BJ (cell line): Measurements from ENCODE around the gene SLC7A9. TPM values are rescaled to one million over a fixed set of nuclear protein-coding genes. Genes with fewer than 3 reads are reported as not detected.

Experiments
- CTCF ChIA-PET: fragments of 350-600 bp; formaldehyde crosslinking; extraction: SDS; loops from one replicate; lab custom pipeline; 2021; ENCODE audit warnings: antibody characterized with exemption, inconsistent platforms; lab: Yijun Ruan, JAX
- POLR2A ChIA-PET: fragments of 300-600 bp; sonication (Branson Sonifier 250); formaldehyde crosslinking; extraction: SDS; loops from one replicate; lab custom pipeline; 2021; ENCODE audit warnings: antibody characterized with exemption; lab: Charles Lee
- DNase-seq: peaks from one replicate; pipeline ENCODE4 v3.0.0-alpha.2; 2011; ENCODE audit warnings: low read depth
- H3K27me3 ChIP-seq: 2 replicates; pipeline ENCODE4 v1.6.0; 2011; ENCODE audit warnings: low read length; ENCODE audit not compliant: control insufficient read depth, insufficient read depth
- H3K36me3 ChIP-seq: 2 replicates; pipeline ENCODE4 v1.5.1; 2011; ENCODE audit warnings: low read length; ENCODE audit not compliant: control insufficient read depth, insufficient read depth
- H3K4me3 ChIP-seq: 2 replicates; pipeline ENCODE4 v1.5.1; 2011; ENCODE audit warnings: low read depth, mild to moderate bottlenecking, control low read depth, low read length
- polyA plus RNA-seq: library from polyadenylated mRNA; depleted of rRNA; stranded (reverse); fragments of >200 nt; gene quantifications from 2 replicates; pipeline ENCODE4 v1.2.3, GENCODE V29; 2011
- TF ChIP-seq, protein P1 (sequence below): IDR thresholded peaks from 2 replicates; pipeline ENCODE4 v1.5.1; 2011; ENCODE audit warnings: low read depth, mild to moderate bottlenecking, control low read depth, inconsistent platforms, low read length, moderate library complexity; ENCODE audit not compliant: insufficient read depth

SLC7A9 gene
- polyA plus RNA-seq, 1 experiment = not detected

DNA sequence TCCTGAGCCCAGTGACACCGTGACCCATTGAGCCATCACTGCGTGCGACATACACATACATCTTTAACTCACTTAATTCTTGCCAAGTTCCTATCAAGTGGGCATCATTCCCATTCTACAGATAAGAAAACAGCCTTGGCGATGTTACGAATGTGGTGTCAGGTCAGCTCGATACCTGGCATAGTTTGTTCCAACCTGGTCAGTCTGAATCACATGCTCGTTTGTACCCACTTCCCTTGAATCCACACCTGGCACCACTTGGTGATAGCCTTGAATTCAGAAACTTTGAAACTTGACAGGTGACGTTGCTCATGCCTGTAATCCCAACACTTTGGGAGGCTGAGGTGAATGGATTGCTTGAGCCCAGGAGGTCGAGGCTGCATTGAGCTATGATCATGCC, 59.1 kb downstream of the SLC7A9 start:
- peaks cover 5% of the 10 kb centered on the region for H3K27me3 ChIP-seq
- H3K36me3 ChIP-seq = no peaks in the 10 kb centered on the region
- ChIA-PET POLR2A (no interaction called here), CTCF (no interaction called here)
- TF ChIP-seq, protein P1, sequence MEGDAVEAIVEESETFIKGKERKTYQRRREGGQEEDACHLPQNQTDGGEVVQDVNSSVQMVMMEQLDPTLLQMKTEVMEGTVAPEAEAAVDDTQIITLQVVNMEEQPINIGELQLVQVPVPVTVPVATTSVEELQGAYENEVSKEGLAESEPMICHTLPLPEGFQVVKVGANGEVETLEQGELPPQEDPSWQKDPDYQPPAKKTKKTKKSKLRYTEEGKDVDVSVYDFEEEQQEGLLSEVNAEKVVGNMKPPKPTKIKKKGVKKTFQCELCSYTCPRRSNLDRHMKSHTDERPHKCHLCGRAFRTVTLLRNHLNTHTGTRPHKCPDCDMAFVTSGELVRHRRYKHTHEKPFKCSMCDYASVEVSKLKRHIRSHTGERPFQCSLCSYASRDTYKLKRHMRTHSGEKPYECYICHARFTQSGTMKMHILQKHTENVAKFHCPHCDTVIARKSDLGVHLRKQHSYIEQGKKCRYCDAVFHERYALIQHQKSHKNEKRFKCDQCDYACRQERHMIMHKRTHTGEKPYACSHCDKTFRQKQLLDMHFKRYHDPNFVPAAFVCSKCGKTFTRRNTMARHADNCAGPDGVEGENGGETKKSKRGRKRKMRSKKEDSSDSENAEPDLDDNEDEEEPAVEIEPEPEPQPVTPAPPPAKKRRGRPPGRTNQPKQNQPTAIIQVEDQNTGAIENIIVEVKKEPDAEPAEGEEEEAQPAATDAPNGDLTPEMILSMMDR = no peak
- DNase-seq = no peak
- no peak overlapping the region for H3K4me3 ChIP-seq

DNA sequence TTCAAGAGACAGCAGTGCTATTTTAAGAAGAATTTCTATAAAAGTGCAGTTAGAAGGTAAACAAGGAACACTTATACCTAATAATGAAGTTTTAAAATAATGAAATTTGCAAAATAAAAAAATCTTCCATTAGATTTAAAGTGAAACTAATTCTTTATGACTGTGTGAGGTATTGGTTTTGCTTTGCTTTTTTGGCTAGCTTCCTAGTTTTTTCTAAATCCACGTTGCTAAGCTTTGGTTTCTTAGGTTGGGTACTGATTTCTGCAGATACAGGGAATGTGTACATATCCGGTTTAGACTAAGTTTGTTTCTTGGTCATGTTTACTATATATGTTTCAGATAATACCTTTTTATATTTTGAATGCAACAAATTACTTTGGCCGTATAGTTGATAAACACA, 59.8 kb downstream of the SLC7A9 start:
- DNase-seq = no peak
- TF ChIP-seq, protein P1 = no peak
- Histone ChIP-seq H3K36me3 (no peaks in the 10 kb centered on the region), H3K27me3 (peaks cover 5% of the 10 kb centered on the region), H3K4me3 (no peak overlapping the region)
- ChIA-PET CTCF (no interaction called here), POLR2A (no interaction called here)

GRCh38 chr19:32809254-32809653, 60.3 kb downstream of the SLC7A9 start:
- CTCF ChIA-PET = no interaction called here
- DNase-seq = no peak

GRCh38 chr19:32808236-32808635, 61.3 kb downstream of the SLC7A9 start:
- Histone ChIP-seq H3K27me3 (peaks cover 5% of the 10 kb centered on the region), H3K36me3 (no peaks in the 10 kb centered on the region), H3K4me3 (no peak overlapping the region)
- TF ChIP-seq, protein P1 = no peak
- POLR2A ChIA-PET = no interaction called here
- CTCF ChIA-PET = no interaction called here
- DNase-seq = no peak

More at GRCh38 chr19:32809254-32809653, 60.3 kb downstream of the SLC7A9 start:
- H3K4me3 ChIP-seq = no peak overlapping the region
- peaks cover 5% of the 10 kb centered on the region for H3K27me3 ChIP-seq
- TF ChIP-seq, protein P1 = no peak
- POLR2A ChIA-PET = no interaction called here
- no peaks in the 10 kb centered on the region for H3K36me3 ChIP-seq

DNA sequence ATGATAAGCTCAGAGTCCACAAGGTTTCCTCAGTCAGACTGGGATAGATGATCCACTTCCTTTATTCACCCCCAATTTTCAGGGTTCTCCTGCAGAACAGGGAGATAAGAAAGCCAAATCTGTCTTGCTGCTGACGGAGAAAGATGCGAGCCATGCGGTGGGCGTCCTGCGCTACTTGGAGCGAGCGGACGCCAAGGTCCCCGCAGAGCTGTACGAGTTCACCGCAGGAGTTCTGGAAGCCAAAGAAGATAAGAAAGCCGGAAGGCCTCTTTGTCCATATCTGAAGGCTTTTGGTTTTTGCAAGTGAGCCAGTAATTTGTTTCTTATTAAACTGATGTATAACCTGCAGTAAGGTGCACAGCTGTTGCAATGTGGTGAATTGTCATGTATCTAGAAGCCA, 66.7 kb downstream of the SLC7A9 start:
- H3K4me3 ChIP-seq = no peak overlapping the region
- CTCF ChIA-PET = interaction anchor here (0.8 kb wide), 2 partner anchors 14 to 20 kb away, joined by 3 read pairs; no protein-coding TSS in a partner anchor

More for the DNA sequence above, 66.7 kb downstream of the SLC7A9 start:
- POLR2A ChIA-PET = no interaction called here
- no peak for DNase-seq
- H3K27me3 ChIP-seq = no peaks in the 10 kb centered on the region
- TF ChIP-seq, protein P1 = no peak
- H3K36me3 ChIP-seq = no peaks in the 10 kb centered on the region
